C4-2B (cell line): ENCODE measurements around the gene WDR55.
"Not testable (repeated sequence)": the region's sequence is repeated elsewhere in the genome, so short reads cannot be mapped to it uniquely, and the experiment has no call there.

Experiments
- H3K27ac ChIP-seq: fragments of 450-650 bp; 2 replicates; pipeline ENCODE4 v1.5.1; 2017
- ZFX ChIP-seq: fragments of 450-650 bp; IDR thresholded peaks from 2 replicates; pipeline ENCODE4 v1.6.1; 2017
- TF ChIP-seq, protein P1 (sequence below): fragments of 450-650 bp; conservative IDR thresholded peaks from 2 replicates; pipeline ENCODE4 v1.5.1; 2017; ENCODE audit warnings: mild to moderate bottlenecking

Gene WDR55

DNA sequence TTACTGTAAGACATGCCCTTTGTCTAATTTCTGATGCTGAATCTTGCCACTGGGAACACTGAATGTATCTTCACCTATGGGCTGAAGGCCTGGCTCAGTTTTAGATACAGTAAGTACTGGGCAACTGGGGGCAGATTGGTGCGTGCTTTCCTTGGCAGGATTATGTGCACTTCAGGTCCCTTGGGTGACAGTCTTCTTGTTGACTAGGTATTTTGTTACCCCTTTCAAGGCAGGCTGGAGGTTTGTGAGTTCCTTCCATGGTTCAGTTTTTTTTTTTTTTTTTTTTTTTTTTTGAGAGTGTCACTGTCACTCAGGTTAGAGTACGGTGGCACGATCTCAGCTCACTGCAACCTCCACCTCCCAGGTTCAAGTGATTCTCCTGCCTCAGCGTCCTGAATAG, 43.1 kb downstream of the WDR55 start:
- no peak for TF ChIP-seq ZFX
- TF ChIP-seq, protein P1, sequence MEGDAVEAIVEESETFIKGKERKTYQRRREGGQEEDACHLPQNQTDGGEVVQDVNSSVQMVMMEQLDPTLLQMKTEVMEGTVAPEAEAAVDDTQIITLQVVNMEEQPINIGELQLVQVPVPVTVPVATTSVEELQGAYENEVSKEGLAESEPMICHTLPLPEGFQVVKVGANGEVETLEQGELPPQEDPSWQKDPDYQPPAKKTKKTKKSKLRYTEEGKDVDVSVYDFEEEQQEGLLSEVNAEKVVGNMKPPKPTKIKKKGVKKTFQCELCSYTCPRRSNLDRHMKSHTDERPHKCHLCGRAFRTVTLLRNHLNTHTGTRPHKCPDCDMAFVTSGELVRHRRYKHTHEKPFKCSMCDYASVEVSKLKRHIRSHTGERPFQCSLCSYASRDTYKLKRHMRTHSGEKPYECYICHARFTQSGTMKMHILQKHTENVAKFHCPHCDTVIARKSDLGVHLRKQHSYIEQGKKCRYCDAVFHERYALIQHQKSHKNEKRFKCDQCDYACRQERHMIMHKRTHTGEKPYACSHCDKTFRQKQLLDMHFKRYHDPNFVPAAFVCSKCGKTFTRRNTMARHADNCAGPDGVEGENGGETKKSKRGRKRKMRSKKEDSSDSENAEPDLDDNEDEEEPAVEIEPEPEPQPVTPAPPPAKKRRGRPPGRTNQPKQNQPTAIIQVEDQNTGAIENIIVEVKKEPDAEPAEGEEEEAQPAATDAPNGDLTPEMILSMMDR, result no peak
- no peak overlapping the region for H3K27ac ChIP-seq

DNA sequence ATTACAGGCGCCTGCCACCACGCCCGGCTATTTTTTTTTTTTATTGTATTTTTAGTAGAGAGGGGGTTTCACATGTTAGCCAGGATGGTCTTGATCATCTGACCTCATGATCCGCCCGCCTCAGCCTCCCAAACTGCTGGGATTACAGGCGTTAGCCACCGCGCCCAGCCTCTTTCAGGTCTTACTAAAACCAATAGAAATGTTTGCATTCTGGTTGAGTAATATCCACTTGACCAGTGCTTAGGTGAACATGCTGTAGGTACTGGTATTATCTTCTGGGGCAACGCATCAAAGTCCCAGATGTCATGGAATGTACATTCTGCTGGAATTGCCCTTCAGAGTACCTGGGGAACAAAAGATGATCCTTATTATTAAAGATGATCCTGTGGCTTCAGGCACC, 44.1 kb downstream of the WDR55 start:
- H3K27ac ChIP-seq, result not testable (repeated sequence)

DNA sequence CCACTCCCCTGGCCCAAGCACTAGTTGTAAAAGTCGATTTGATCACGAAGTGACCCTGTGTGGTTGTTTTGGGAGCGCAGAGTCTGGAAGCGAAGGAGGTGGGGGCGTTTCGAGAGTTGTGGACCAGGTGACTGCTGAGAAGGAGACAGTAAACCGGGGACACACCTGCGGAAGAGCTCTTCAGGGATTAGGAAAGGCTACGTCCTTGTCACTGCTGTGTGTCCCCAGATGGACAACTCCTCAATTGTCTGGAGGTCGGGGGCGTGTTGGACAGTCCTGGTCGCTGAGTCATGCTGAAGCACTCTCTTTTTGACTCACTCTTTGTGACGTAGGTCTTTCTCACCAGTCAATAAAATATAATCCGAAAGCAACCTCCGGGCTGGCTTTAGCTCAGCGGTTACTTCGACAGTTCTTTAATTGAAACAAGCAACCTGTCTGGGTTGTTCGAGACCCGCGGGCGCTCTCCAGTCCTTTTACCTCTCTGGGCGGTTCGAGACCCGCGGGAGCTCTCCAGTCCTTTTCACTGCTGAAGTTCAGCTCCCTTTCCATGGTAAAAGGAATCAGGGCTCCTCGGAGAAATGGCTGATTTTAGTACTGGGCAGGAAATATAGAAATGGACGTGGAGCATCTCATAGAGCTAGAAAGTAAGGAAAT, 46.3 kb downstream of the WDR55 start:
- TF ChIP-seq ZFX, result no peak
- TF ChIP-seq, protein P1, result no peak
- H3K27ac ChIP-seq, result peak overlapping the region; percentile 69

DNA sequence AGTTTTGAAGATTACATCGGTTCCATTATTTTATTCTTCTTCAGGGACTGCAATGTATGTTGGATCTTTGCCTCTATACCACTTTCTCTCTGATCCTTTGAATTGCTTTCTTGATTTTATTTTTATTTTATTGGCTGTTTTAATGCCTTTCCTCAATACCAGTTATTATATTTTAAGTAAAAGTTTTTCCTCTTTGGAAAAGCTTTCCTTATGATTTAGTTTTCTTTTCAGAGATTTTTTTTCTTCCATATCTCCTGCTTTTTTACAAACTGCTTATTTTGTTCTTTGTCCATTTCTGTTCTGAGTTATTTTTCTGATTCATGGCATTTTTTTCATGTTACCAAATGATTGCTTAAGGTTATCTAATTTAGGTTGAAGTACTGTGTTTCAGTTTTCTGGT, 47.1 kb downstream of the WDR55 start:
- H3K27ac ChIP-seq, result no peak overlapping the region

DNA sequence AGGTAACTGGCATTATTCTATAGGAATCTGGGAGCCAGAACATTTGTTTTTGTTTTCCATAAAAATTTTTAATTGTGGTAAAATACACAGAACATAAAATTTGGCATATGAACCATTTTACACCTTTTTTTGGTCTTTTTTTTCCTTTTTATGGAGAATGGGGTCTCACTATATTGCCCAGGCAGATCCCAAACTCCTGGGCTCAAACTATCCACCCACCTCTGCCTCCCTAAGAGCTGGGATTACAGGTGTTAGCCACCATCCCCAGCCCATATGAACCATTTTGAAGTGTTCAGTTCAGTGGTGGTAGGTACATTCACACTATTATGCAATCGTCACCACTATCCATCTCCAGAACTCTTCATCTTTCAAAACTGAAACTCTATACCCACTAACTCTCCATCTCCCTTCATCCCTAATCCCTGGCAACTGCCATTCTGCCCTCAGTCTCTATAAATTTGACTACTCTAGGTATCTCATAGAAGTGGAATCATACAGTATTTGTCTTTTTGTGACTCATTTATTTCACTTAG, 48.9 kb downstream of the WDR55 start:
- no peak overlapping the region for H3K27ac ChIP-seq
- TF ChIP-seq, protein P1, result no peak
- TF ChIP-seq ZFX, result no peak

More for the DNA sequence above, 47.1 kb downstream of the WDR55 start:
- TF ChIP-seq, protein P1, result no peak
- TF ChIP-seq ZFX, result no peak

DNA sequence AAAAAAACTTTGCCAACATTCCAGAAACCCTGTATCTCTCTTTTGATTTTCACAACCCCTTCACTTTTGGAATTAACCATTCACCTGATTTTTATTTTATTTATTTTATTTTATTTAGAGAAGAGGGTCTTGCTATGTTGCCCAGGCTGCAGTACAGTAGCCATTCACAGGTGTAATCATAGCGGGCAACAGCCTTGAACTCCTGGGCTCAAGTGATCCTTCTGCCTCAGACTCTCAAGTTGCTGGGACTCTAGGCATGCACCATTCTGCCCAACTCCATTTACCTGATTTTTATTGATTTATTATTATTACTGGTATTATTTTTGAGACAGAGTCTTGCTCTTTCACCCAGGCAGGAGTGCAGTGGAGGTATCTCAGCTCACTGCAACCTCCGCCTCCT, 51.5 kb downstream of the WDR55 start:
- not testable (repeated sequence) for H3K27ac ChIP-seq

DNA sequence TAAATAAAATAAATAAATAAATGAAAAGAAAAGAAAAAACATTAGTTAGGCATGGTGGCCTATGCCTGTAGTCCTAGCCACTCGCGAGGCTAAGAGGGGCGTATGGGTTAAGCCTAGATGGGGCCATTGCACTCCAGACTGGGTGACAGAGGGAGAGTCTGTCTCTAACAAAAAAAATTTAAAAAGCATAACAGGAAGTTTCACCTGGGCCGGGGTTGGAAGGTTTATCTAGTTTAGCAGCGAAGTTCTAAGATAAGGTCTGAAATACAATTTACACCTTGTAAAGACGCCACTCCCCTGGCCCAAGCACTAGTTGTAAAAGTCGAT, 53.5 kb downstream of the WDR55 start:
- TF ChIP-seq, protein P1, result no peak
- H3K27ac ChIP-seq, result peak overlapping the region; percentile 62

DNA sequence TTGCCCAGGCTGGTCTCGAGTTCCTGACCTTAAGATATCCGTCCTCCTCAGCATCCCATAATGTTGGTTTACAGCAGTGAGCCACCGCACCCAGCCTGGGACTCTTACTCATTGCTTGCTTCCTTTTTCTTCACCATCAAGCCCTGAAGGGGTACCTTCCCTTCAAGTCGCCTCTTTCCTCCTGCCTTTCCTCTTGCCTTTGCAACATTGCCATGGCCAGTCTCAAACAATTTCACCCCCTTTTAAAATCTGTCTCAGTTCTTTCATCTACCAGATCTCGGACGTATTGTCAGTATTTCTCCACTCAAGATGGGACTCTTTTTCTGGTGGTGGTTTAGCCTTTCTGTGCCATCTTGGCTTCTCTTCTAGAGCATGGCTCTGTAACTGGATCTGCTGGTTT, 56.0 kb downstream of the WDR55 start:
- H3K27ac ChIP-seq, result not testable (repeated sequence)

DNA sequence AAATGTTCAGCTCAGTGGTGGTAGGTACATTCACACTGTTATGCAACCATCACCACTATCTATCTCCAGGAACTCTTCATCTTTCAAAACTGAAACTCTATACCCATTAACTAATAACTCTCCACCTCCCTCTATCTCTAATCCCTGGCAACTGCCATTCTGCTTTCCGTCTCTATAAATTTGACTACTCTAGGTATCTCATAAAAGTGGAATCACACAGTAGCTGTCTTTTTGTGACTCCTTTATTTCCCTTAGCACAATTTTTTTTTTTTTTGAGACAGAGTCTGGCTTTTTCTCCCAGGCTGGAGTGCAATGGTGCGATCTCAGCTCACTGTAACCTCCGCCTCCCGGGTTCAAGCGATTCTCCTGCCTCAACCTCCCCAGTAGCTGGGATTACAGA, 56.7 kb downstream of the WDR55 start:
- H3K27ac ChIP-seq, result not testable (repeated sequence)
